IPS-18c (cell line): Measurements from ENCODE around the gene GOLGA6C.
"Not testable (repeated sequence)": the region's sequence is repeated elsewhere in the genome, so short reads cannot be mapped to it uniquely, and the experiment has no call there.

ENCODE experiments used
- H3K4me3 ChIP-seq: 2 replicates; pipeline ENCODE4 v1.7.0; 2013; ENCODE audit warnings: low read depth, mild to moderate bottlenecking, low read length, moderate library complexity; ENCODE audit not compliant: insufficient read depth
- H3K9me3 ChIP-seq: one replicate; pipeline ENCODE4 v1.6.1; 2013; ENCODE audit warnings: mild to moderate bottlenecking, low read length, moderate library complexity; ENCODE audit not compliant: control insufficient read depth, insufficient read depth

Gene GOLGA6C

GRCh38 chr15:75298541-75299310 is 40.6 kb downstream of the GOLGA6C start:
- not testable (repeated sequence) for H3K9me3 ChIP-seq, H3K4me3 ChIP-seq

- H3K4me3 ChIP-seq, H3K9me3 ChIP-seq: not testable (repeated sequence)
Measured at GRCh38 chr15:75299311-75299688, 41.2 kb downstream of the GOLGA6C start.

GRCh38 chr15:75300026-75300425 is 41.9 kb downstream of the GOLGA6C start:
- not testable (repeated sequence) for H3K4me3 ChIP-seq, H3K9me3 ChIP-seq

GRCh38 chr15:75302318-75302717 is 44.2 kb downstream of the GOLGA6C start:
- no peak overlapping the region for H3K4me3 ChIP-seq
- H3K9me3 ChIP-seq: no peaks in the 10 kb centered on the region

- H3K9me3 ChIP-seq, H3K4me3 ChIP-seq: not testable (repeated sequence)
Measured at GRCh38 chr15:75302753-75303152, 44.6 kb downstream of the GOLGA6C start.

- Histone ChIP-seq H3K9me3 (no peaks in the 10 kb centered on the region), H3K4me3 (no peak overlapping the region)
Measured at GRCh38 chr15:75306188-75306587, 48.1 kb downstream of the GOLGA6C start.

GRCh38 chr15:75307778-75308390 is 49.8 kb downstream of the GOLGA6C start:
- Histone ChIP-seq H3K9me3 (no peaks in the 10 kb centered on the region), H3K4me3 (no peak overlapping the region)

- H3K4me3 ChIP-seq: no peak overlapping the region
Measured at GRCh38 chr15:75309711-75310110, 51.6 kb downstream of the GOLGA6C start.

GRCh38 chr15:75312548-75312947 is 54.4 kb downstream of the GOLGA6C start:
- H3K4me3 ChIP-seq, H3K9me3 ChIP-seq: not testable (repeated sequence)

More at GRCh38 chr15:75309711-75310110, 51.6 kb downstream of the GOLGA6C start:
- no peaks in the 10 kb centered on the region for H3K9me3 ChIP-seq

GRCh38 chr15:75313116-75313845 is 55.1 kb downstream of the GOLGA6C start:
- no peaks in the 10 kb centered on the region for H3K9me3 ChIP-seq

GRCh38 chr15:75314552-75315290 is 56.6 kb downstream of the GOLGA6C start:
- Histone ChIP-seq H3K4me3 (no peak overlapping the region), H3K9me3 (no peaks in the 10 kb centered on the region)

More at GRCh38 chr15:75313116-75313845, 55.1 kb downstream of the GOLGA6C start:
- H3K4me3 ChIP-seq: no peak overlapping the region

- H3K9me3 ChIP-seq, H3K4me3 ChIP-seq: not testable (repeated sequence)
Measured at GRCh38 chr15:75319231-75319897, 61.2 kb downstream of the GOLGA6C start.
